Measurements from ENCODE around the gene AGBL1.
A peak's percentile ranks its signal among the peaks of the same experiment; 100 is the strongest.

AGBL1 gene

DNA sequence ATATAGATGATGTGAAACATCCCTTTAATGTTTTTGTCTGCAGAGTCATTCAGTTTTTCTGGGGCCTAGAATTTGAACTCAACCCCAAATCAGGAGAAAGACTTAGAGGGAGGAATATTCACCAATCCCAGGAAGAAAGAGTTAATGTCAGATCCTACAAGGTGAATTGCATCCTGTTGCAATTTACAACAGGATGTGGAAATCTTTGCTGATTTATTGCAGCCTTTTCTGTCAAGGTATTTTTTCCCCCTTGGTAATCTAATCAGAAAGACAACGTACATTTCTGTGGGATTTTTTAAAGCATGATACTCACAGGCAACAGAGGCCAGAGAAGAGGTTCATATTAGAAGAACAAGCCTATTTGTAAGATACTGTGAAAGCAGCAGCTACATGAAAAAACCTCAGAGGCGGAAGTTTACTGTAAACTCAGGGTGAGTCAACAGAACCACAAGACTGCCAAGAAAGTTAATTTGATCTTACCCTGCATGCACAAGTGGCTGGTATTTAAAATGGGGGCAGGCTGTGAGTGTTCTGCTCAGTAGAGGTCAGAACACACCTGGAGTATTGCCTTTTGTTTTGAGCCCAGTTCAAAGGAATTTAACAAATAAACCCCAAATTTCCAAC, 531.9 kb downstream of the AGBL1 start:
- DNase-seq = no peak

DNA sequence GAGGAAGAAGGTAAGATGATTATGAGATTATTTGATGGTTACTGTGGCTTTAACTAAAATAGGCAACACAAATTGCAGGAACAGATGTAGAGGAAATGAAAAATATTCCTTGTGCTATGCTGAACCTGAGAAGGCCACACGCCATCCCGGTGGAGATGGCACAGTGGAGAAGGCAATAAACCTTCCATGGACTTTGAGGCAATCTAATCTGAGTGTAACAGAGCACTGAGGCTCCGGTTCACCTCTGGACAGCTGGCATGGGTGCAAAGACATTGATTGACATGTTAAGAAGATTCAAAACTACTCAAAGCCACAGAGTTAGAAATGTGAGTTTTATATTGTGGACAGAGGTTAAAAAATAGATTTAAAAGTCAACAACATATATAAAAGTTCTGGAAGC, 535.7 kb downstream of the AGBL1 start:
- DNase-seq = no peak

DNA sequence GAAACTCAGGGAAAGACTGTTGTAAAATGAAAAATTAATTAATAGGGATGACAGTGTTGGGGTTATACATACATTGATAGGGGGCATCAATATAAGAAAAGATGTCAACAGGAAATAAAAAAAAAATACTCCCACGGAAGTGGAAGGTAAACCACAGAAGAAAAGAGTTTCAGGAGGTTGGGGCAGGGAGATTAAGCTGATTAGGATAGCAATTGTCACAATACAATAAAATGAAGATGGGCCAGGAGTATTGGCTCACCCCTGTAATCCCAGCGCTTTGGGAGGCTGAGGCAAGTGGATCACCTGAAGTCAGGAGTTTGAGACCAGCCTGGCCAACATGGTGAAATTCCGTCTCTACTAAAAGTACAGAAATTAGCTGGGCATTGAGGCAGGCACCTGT, 536.1 kb downstream of the AGBL1 start:
- no peak for DNase-seq

DNA sequence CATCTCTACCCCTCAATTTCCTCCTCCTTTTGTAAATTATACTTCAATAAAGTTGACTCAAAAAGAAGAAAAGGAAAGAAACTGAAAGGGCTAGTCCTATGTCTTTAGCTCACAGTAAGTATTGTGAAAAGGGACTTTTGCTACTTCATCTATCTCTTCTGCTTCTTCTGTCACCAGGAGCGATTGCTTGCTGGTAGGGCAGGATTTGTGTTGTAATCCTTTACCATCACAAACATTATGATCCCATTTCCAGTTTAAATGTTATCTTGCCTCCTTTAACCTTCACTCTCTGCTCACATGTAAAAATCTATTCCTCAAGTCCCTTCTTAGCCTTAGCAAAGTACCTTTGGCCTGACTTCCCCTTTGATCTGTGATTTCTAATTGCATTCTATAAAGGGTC, 537.1 kb downstream of the AGBL1 start:
- no peak for DNase-seq

DNA sequence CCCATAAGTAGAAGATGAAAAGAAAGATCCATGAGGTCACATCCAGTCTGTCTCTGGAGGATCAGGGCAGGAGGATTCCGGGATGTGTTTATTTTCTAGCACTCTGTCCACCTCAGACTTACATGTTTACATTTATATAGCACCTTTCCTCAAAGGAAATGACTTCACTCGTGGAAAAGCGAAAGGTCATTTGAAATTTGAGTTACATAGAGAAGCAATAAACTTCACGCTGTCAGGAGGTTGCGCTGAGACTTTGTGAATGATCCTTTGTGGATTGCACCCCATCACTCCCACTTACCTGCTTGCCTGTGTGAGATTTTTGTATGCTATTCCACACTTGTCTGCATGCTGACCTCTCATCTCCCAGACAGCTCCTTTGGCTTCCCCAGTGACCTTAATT, 540.5 kb downstream of the AGBL1 start:
- DNase-seq = no peak

DNA sequence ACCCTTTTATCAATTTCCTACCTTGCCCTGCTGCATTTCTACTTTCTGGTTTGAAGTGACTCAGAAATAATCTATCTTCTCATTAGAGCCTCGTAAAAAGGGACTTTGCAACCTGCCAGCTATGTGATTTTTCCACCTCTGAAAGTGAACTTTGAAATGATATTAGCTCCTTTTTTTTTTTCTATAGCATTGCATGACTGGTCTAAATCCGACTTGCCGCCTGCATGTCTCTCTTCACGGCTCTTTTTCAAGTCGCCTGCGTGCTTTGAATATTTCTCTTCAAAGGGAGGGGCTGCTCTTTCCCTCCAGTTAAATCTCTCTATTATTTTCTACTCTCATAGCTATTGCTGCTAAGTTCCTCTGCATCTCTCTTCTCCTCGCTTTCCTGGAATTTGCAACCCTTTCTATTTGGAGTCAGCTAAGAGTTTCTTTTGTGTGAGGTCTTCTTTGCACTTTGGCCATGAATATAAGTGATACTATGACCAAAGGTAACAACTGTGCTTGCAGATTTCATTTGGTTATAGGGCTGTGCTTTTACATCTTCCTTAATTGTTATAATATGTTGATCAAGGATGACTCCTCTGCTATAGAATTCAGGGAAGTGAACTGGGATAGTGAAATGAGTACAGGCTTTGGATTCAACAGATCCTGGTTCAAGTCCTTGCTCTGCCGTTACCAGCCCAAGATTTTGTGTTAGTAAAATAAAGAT, 541.1 kb downstream of the AGBL1 start:
- no peak for DNase-seq

DNA sequence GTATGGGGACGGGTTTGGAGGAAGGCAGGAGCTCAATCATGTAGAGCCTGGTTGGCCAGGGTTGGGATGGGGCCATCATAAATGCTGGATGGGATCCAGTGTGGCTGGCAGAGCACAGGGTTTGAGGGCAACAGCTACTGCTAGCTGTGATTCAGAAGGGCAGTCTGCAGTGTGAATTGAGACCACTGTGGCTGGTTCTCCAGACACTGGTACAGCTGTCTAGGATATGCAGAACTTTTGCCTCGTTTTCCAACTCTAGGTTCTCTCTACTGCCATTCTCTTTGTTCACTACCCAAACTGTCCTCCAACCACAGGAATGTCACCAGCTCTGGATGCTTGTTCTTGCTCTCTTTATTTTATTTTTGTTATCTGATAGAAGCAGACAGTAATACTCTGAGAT, 543.6 kb downstream of the AGBL1 start:
- no peak for DNase-seq

DNA sequence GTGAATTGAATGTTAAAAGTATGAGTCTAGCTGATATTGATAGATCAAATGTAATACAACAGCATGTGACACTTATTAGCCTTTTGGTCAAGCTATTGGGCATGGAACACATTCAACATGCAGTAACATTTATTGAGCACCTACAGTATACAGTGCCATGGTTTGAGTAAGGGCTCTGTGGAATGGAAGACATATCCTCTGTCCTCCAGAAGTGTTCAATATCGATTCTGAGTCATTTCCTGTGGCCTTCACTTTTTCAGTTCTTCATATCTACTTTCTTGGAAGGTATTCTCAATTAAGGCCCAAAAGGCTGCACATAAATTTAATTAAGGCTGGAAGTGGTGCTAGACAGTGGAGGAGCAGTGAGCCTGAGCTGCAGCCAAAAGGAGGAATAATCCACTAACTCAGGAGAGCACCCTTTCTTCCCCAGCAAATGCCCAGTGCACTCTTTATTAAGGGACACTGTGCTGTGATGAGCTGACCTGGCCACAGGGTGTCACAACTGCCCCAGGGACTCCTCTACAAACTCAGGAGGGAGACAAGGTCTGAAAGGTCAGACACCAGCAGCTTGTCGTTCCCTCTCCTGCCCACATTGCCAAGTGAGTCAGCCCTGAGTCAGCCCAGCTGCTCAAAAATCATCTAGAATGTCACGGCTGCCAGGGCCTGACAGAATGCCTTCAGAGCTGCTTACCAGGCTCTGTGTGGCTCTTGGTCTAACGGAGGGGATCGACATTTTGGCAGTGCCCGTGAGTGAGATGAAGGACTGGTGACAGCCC, 544.8 kb downstream of the AGBL1 start:
- DNase-seq = peak; percentile 56

DNA sequence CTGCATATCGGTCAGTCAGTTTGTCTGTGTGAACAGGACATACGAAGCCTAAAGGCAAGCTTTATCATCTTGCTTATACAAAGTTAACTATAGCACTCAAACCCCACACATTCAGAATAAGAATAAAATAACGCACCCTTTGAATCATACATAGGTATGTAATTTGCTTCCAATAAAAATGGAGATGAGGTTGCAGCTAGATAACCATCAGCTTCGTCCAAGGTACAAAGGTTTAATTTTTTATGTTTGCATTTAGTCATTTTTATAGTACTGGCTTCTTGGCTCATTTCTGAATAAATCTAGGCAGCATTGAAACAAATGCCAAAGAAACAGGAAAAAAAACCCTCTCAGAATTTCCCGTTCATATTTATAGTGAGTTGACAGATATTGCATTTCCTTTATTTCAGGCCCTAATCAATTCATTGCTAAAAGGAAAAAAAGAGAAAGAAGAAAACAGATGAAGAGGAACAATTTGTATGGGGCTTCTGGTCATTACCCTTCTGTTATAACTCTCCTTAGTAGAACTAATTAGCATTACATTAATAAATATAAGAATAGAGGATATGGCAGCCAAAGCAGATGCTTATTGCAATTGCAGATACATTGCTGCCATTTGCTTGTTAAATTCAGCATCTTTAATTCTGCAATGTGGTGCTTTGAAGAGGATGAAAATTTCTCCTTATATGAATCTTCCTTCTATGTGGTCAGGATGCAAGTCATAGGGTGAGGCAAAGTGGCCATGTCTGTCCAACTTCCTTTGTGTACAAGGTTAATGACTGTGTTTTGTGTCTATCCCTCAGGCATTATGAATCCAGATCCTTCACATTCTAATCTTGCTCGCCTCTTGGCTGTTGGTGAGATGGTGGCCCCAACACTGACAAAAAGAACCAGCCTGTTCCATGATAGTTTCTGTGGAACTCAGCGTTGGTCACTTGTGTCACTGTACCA, 550.0 kb downstream of the AGBL1 start:
- no peak for DNase-seq

DNA sequence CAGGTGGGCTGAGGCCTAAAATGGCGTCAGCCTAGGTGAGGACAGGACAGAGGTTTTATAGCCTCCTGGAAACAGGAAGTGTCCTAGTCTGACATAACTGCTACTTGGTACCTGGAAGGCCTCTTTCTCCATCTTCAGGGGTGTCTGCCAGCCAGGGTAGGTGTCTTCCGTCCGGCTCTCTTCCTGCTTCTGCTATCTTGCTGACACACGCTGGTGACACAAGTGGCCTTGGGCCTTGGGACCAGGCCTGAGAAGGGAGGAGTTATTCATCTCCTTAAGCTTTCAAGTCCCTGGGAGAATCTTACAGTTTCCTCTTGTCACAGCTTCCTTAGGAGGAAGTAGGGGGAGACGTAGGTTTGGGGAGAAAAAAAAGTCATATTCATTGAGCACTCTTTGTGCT, 551.3 kb downstream of the AGBL1 start:
- DNase-seq = no peak

DNA sequence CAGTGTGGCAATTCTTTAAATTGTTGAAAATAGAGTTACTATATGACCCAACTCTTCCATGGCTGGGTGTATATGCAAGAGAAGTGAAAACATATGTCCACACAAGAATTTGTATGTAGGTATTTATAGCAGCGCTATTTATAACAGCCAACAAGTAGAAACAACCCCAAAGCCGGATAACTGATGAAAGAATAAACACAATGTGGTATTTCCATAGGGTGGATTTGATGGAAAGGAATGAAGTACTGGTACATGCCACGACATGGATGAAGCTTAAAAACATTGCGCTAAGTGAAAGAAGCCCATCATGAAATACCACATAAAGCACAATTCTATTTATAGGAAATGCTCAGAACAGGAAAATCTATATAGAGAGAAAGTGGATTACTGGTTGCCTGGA, 554.5 kb downstream of the AGBL1 start:
- DNase-seq = no peak

DNA sequence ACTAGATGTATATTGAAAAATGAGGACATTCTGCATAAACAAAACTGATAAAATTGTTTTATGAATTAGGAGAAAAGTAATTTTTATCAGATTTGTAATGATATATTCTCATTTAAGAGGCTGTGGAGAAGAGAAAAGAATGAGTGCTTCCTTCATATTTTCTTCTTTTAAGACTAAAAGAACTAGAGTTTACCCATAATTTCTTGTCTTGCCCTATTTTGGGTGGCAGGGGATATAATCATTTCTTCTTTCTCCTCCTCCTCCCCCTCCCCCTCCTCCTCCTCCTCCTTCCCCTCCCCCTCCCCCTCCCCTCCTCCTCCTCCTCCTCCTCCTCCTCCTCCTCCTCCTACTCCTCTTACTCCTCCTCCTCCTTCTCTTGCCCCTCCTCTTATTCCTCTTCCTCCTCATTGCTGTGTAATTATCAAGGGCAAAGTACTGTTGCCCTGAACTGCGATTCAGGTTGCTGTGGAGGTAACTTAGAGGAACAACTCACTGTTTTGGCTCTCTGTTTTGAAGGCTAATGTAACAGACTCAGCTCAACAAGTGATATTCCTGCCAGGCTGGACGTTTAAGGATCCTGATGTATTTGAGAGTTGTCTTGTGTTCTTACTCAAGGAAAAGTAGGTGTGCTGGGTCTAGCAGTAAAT, 555.4 kb downstream of the AGBL1 start:
- DNase-seq = no peak

DNA sequence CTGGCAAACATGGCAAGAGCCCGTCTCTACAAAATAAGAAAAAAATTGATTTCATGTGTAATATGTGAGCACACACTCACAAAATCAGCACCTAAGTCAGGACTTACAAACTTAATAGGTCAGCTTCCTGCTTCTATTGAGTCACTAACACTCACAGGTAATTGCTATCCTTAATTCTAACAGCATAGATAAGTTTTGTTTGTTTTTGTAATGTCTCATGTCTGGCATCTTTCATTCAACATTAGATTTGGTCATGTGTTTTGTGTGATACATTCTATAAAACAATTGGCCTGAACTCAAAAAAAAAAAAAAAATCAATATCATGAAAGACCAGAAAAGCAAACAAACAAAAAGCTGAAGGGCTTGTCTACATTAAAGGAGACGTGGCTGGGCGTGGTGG, 564.7 kb downstream of the AGBL1 start:
- no peak for DNase-seq

DNA sequence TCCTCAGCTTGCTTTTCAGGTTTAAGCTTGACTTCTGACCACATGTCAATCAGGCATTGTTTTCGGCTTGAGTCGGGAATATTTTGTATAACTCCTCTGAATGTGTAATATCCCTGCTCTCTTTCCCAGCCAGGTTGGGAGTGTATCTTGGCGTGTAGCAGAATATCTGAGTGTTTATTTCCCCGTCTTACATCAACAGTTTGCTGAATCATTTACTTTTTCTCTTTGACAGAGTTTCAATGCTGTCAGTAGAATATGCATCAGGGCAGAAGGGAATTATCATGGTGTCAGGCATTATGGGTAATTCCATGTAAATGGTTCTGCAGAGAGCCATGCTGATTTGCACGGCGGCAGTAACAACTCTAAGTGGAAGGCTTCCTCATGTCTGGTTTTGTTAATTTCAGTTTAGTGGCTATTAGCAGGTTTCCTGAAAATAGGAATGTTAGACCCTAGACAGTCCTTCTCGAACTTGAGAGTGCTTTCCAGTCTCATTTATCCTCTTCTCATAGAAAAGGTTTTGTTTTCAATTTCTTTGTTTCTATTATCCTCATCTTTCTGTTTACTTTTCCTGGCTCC, 566.3 kb downstream of the AGBL1 start:
- no peak for DNase-seq

DNA sequence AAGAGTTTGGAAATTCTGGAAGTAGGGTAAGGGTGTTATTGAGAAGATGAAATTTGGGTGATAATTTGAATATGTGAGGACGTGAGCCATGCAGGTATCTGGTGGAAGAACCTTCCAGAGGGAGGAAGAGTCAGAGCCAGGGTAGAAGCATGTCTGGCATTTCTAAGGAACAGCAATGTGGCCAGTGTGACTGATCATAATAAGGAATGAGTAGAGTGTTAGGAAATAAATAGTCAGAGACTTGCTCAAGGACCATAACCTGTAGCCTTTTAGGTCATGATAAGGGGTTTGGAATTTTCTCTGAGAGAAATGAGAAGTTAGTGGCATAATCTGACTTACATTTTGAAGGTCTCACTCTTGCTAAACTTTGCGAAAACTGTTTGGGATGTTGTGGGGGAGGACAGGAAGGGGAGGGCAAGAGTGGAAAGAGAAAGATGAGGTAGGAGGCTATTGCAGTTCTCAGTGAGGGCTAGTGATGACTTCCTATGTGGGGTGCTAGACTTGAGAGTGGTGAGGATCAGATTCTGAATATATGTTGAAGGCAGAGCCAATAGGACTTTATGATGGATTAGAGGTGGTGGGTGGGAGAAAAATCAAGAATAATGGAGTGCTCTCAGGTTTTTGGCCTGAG, 568.3 kb downstream of the AGBL1 start:
- DNase-seq = no peak

DNA sequence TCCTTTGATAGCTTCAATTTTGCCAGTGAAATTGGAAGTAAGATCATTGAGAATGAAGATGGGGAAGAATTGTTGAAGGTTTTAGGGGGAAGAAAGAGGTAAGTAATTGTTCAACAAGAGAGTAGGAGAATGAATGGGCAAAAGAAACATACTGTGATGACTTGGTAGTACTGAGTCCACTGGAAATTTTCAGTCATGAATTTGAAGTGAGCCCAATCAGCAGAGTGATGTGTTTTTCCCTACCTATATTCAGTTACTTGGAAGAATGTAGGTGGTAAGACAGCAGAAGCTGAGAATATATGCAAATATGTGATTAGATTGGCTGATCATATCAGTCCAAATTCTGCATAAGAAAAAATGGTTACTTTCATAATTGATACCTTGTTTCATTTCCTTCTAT, 569.6 kb downstream of the AGBL1 start:
- no peak for DNase-seq

DNA sequence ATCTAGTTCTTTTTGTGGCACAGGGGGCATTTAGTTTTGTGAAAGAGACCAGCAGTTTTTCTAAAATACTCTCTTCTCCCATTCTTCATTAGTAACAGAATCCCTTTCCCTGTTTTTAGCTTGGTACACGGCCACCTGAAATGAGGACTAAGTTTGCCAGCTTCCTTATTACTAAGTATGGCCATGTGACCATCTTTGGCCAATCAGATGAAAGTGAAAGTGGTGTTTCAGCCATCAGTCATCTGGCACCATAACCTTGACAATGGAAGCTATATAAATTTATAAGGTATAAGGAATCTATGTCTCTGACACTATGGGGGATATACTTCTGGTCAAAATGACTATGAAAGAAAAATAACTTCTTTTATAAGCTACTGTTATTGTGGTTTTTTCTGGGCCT, 570.4 kb downstream of the AGBL1 start:
- DNase-seq = peak; percentile 11

DNA sequence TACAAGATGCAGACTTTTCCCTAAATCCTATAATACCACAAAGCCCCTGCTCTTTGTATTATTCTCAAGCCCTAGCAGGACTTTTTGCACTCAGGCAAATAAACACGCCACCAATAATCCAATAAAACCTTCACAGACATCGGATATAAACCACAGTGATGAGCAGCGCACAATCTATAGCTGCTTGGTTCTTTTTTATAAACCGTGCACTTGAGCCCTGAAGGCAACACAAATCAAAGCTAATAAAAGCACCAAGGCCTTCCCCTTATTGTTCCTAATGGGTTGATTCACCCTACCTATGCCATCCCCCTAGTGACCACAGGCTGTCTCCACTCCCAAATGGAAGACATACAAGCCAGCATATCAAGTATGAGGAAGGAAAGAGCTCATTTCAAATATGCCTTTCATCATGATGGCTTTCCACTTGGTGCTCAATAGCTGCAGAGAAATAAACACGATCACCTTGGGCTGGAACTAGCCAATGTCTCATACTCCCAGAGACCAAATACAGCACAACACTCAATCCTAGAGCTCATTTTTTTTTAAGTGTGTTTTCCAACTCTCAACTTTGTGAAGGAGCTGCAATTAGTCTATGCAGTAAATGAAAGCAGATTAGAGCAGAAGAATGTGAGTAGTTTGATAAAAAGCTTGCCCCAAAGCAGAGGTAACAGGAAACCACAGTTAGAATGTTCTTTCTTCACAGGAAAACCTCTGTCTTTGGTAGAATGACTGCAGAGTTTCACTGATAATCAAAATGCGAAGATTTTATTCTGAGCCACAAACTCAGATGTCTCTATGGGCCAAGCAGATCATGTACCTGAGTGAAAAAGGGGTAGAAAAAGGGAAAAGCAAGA, 573.9 kb downstream of the AGBL1 start:
- no peak for DNase-seq

DNA sequence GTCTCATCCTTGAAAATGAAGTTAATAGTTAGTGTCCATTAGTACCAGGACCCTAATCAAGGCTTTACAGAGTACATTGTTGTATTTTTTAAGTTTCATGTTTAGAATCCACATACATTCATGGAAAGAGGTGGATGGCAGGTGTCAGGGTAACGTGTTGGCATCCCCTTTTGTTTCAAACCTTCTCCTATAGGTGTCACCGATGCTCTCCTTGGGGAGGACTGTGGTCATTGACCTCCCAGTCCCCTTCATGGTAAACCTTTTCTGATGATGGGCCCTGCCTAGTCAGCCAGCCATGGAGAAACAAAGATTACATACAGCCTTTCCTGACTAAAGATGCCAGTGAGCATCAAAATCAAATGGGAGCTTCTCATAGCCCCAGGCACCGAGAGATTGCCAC, 574.8 kb downstream of the AGBL1 start:
- DNase-seq = no peak

DNA sequence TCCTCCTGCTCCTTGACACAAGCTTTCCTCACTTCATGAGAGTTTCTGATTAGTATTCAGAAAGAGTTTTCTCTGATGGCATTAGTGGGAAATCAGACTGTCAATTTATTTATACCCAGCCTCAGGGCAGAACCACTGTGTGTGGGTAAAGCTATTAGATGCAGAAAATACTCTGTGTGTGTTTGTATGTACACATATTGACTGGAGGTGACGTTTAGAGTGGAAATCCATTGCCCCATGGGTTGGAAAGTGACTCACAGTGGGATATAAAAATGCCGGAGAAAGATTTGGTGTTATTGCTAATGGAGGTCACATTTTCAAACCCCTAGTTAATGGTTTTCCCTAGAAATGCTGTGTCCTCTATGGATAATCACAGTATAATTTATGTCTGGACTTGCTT, 577.6 kb downstream of the AGBL1 start:
- no peak for DNase-seq
